ENCODE measurements around the gene CDKN1A. TPM values are rescaled to one million over a fixed set of nuclear protein-coding genes. Genes with fewer than 3 reads are reported as not detected.

CDKN1A gene
- total RNA-seq, 1 donor from 2014 or later, result 624 TPM

DNA sequence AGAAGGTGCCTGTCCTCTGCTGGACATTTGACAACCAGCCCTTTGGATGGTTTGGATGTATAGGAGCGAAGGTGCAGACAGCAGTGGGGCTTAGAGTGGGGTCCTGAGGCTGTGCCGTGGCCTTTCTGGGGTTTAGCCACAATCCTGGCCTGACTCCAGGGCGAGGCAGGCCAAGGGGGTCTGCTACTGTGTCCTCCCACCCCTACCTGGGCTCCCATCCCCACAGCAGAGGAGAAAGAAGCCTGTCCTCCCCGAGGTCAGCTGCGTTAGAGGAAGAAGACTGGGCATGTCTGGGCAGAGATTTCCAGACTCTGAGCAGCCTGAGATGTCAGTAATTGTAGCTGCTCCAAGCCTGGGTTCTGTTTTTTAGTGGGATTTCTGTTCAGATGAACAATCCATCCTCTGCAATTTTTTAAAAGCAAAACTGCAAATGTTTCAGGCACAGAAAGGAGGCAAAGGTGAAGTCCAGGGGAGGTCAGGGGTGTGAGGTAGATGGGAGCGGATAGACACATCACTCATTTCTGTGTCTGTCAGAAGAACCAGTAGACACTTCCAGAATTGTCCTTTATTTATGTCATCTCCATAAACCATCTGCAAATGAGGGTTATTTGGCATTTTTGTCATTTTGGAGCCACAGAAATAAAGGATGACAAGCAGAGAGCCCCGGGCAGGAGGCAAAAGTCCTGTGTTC lies 1.3 kb upstream of the CDKN1A start:
- no peak for DNase-seq (ENCODE audit: extremely low read depth, low read depth, low spot score)

GRCh38 chr6:36677753-36678487 lies 594 bp upstream of the CDKN1A start:
- no peak for DNase-seq (ENCODE audit: extremely low read depth, low read depth, low spot score)

GRCh38 chr6:36679043-36679833 lies 724 bp downstream of the CDKN1A start:
- no peak for DNase-seq (ENCODE audit: extremely low read depth, low read depth, low spot score)

DNA sequence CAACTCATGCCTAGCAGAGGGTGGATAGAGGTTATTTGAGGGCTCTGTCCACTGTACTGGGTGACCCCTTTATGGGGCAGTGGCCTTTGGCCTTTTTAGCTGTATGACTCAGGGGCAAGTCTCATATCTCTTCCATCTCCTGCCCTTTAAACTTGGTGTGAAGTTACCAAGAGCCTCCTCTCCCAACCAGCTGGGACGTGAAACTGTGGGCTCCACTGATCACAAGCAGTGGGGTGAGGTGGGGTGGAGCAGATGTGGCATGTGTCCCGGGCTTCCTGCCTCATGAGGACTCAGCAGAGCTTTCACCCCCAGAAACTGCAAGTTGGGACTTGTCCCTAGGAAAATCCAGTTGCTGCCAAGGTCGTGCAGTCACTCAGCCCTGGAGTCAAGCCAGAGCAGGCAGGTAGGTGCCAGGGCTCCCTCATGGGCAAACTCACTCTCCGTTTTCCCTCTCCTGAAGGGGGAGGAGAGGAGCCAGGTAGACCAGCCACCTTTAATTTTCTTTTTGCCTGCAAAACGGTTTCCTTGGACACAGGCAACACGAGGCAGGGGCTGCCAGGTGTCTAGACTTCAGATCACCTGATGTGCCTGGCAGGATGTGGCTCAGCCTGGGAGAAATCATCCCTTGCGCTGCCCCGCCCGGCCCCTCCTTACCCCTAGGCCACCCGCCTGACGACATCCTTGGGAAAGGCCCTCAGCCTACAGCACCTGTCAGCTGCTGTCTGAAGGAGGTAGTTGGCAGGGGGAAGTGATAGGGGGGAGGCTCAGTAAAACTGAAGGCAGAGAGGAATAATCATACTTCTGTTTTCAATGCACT lies 4.0 kb downstream of the CDKN1A start:
- no peak for DNase-seq (ENCODE audit: extremely low read depth, low read depth, low spot score)

DNA sequence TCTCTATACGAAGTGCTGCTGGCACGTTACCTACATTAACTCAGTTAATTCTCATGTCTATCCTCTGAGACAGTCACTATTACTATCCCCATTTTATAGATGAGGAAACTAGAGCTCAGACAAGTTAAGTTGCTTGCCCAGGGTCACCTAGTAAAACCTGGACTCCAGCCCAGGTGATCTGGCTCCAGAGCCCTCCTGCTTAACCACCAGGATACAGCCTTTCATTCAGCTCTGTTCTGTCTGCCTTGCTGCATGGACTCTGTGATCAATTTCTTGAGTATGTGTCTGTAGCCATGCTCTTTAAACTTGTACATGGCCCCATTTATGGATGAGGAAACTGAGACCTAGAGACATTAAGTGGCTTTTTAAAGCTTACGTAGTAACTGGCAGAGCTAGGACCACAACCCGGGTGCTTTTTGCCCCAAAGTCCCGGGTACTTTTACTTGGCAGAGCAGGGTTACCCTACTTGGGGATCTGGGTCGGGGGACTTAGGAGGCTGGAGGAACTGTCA lies 4.7 kb downstream of the CDKN1A start:
- DNase-seq (ENCODE audit: extremely low read depth, low read depth, low spot score), result no peak

DNA sequence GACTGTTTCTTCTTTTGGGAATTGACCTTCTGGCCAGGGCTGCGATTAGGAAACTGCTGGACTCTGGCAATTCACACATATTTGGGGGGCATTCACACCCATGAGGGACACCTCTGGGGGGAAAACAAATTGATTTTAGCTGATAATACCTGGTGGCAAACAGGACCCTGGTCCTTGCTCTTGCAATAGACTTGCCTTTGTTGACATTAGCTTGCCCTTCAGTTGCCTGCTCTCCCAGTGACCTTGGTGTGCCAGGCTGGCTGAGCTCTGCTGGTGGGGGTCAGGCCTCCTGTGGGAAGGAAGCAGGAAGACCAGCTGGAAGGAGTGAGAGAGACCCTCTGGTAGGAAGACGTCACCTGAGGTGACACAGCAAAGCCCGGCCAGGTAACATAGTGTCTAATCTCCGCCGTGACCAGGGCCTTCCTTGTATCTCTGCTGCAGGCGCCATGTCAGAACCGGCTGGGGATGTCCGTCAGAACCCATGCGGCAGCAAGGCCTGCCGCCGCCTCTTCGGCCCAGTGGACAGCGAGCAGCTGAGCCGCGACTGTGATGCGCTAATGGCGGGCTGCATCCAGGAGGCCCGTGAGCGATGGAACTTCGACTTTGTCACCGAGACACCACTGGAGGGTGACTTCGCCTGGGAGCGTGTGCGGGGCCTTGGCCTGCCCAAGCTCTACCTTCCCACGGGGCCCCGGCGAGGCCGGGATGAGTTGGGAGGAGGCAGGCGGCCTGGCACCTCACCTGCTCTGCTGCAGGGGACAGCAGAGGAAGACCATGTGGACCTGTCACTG lies 5.3 kb downstream of the CDKN1A start:
- no peak for DNase-seq (ENCODE audit: extremely low read depth, low read depth, low spot score)

GRCh38 chr6:36684447-36684812 lies 5.9 kb downstream of the CDKN1A start:
- DNase-seq (ENCODE audit: extremely low read depth, low read depth, low spot score), result no peak

GRCh38 chr6:36685166-36685924 lies 6.8 kb downstream of the CDKN1A start:
- DNase-seq (ENCODE audit: extremely low read depth, low read depth, low spot score), result no peak

DNA sequence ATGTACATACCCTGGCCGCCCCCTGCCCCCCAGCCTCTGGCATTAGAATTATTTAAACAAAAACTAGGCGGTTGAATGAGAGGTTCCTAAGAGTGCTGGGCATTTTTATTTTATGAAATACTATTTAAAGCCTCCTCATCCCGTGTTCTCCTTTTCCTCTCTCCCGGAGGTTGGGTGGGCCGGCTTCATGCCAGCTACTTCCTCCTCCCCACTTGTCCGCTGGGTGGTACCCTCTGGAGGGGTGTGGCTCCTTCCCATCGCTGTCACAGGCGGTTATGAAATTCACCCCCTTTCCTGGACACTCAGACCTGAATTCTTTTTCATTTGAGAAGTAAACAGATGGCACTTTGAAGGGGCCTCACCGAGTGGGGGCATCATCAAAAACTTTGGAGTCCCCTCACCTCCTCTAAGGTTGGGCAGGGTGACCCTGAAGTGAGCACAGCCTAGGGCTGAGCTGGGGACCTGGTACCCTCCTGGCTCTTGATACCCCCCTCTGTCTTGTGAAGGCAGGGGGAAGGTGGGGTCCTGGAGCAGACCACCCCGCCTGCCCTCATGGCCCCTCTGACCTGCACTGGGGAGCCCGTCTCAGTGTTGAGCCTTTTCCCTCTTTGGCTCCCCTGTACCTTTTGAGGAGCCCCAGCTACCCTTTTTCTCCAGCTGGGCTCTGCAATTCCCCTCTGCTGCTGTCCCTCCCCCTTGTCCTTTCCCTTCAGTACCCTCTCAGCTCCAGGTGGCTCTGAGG lies 7.6 kb downstream of the CDKN1A start:
- DNase-seq (ENCODE audit: extremely low read depth, low read depth, low spot score), result no peak

DNA sequence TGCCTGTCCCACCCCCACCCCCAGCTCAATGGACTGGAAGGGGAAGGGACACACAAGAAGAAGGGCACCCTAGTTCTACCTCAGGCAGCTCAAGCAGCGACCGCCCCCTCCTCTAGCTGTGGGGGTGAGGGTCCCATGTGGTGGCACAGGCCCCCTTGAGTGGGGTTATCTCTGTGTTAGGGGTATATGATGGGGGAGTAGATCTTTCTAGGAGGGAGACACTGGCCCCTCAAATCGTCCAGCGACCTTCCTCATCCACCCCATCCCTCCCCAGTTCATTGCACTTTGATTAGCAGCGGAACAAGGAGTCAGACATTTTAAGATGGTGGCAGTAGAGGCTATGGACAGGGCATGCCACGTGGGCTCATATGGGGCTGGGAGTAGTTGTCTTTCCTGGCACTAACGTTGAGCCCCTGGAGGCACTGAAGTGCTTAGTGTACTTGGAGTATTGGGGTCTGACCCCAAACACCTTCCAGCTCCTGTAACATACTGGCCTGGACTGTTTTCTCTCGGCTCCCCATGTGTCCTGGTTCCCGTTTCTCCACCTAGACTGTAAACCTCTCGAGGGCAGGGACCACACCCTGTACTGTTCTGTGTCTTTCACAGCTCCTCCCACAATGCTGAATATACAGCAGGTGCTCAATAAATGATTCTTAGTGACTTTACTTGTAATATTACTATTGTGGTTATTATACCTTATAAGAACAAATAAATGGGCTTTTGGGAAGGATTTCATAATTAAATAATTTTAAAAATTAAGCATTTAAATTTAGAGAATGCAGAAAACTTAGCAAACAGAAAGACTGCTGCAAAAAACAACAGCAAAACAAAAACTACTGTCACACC lies 8.4 kb downstream of the CDKN1A start:
- no peak for DNase-seq (ENCODE audit: extremely low read depth, low read depth, low spot score)

DNA sequence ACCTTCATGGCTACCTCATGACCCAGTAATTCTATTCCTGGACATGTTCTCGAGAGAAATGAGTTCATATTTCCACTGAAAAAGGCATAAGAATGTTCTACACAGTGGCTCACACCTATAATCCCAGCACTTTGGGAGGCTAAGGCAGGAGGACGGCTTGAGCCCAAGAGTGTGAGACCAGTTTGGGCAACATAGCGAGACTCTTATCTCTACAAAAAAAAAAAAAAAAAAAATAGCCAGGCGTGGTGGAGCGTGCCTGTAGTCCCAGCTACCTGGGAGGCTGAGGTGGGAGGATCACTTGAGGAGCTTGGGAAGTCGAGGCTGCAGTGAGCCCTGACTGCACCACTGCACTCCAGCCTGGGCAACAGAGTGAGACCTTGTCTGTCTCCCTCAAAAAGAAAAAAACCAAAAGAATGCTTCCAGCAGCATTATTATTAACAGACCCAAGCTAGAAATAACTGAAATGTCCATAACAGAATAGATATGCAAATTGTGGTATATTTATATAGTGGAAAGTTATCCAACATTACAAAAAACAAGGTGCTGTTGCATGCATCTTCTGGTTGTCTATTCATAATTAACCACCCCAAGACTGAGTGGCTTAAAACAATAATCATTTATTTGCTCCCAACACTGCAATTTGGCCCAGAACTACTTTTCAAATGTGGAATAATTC lies 9.7 kb downstream of the CDKN1A start:
- DNase-seq (ENCODE audit: extremely low read depth, low read depth, low spot score), result no peak

- DNase-seq (ENCODE audit: extremely low read depth, low read depth, low spot score), result no peak
These were observed 10.2 kb downstream of the CDKN1A start for GRCh38 chr6:36688739-36689075.

GRCh38 chr6:36691011-36691410 lies 12.5 kb downstream of the CDKN1A start:
- no peak for DNase-seq (ENCODE audit: extremely low read depth, low read depth, low spot score)

- no peak for DNase-seq (ENCODE audit: extremely low read depth, low read depth, low spot score)
These were observed 13.1 kb downstream of the CDKN1A start for GRCh38 chr6:36691612-36692011.

DNA sequence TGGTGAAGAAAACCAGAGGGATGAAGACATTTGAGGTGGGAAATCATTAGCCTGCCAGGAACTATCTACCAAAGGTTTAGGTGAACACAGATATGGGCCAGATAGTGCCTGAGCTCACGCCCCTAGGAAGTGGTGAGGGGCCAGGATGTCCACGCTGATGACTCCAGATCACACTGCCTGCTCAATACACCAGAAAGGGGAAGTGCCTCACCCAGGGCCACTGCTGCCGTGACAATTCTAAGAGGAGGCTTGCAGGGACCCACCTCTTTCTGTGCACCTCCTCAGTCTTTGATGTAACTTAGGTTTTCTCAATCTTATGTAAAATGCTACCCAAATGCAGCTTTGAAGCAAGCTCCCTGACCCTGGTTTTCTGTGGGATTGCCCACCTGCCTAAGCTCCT lies 13.7 kb downstream of the CDKN1A start:
- DNase-seq (ENCODE audit: extremely low read depth, low read depth, low spot score), result no peak

- DNase-seq (ENCODE audit: extremely low read depth, low read depth, low spot score), result no peak
These were observed 14.6 kb downstream of the CDKN1A start for GRCh38 chr6:36692861-36693702.
